Large intestine (tissue), 3 donors: ENCODE results near the gene NMNAT2. TPM values are rescaled to one million over a fixed set of nuclear protein-coding genes. Genes with fewer than 3 reads are reported as not detected.
"Not testable (repeated sequence)": the region's sequence is repeated elsewhere in the genome, so short reads cannot be mapped to it uniquely, and the experiment has no call there.

Experiments
- DNase-seq, 2 donors: peaks; one replicate each; pipeline versions ENCODE4 v3.0.0 to v3.0.0-alpha.2; 2013
- H3K27ac ChIP-seq: one replicate; pipeline ENCODE4 v1.5.1; 2013; ENCODE audit warnings: low read length
- H3K27me3 ChIP-seq: 2 replicates; pipeline ENCODE4 v1.6.1; 2013; ENCODE audit warnings: low read length; ENCODE audit not compliant: control insufficient read depth, insufficient read depth
- H3K36me3 ChIP-seq: 2 replicates; pipeline ENCODE4 v1.6.1; 2013; ENCODE audit warnings: low read length; ENCODE audit not compliant: control insufficient read depth, insufficient read depth
- H3K4me1 ChIP-seq: one replicate; pipeline ENCODE4 v1.6.1; 2013; ENCODE audit warnings: low read length; ENCODE audit not compliant: control insufficient read depth, insufficient read depth
- H3K4me3 ChIP-seq: one replicate; pipeline ENCODE4 v1.5.1; 2013; ENCODE audit warnings: low read length
- H3K9me3 ChIP-seq: one replicate; pipeline ENCODE4 v1.6.1; 2013; ENCODE audit warnings: mild to moderate bottlenecking, low read depth, low read length, moderate library complexity; ENCODE audit not compliant: control insufficient read depth
- WGBS: methylation state at CpG from one replicate; pipeline ENCODE4 v1.1.5; 2013; ENCODE audit warnings: low lambda C conversion rate; ENCODE audit not compliant: insufficient coverage; 5-methylcytosine and 5-hydroxymethylcytosine counted together
- polyA plus RNA-seq: library from polyadenylated mRNA; unstranded; fragments of 120-200 nt; gene quantifications from one replicate; pipeline ENCODE4 v1.2.1, GENCODE V29; 2013

NMNAT2 gene
- polyA plus RNA-seq, 1 donor = 3.3 TPM

DNA sequence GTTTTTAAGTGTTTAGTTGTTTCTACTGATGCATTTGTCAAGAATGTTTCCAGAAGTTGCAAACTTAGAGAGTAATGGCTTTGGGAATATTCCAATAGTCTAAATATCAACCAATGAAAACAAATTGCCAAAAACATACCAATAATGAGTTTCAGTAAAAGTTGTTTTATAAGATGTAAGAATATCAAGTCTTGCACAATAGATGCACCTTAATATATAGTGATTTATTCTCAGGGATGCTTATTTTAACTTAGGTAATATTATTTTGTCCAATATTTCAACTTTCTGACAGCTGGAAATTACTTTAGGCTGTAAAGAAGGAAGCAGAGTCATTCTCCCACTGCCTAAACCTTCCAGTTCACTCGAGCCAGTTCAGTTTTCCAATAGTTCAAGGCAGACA lies 5.4 kb upstream of the NMNAT2 start:
- WGBS = no CpG with 5 or more reads among the region's 1 CpG
- no peak for DNase-seq
- Histone ChIP-seq H3K9me3 (no peaks in the 10 kb centered on the region), H3K36me3 (no peaks in the 10 kb centered on the region), H3K27me3 (peaks cover 31% of the 10 kb centered on the region), H3K4me1 (no peaks in the 10 kb centered on the region), H3K4me3 (no peak overlapping the region), H3K27ac (no peak overlapping the region)

DNA sequence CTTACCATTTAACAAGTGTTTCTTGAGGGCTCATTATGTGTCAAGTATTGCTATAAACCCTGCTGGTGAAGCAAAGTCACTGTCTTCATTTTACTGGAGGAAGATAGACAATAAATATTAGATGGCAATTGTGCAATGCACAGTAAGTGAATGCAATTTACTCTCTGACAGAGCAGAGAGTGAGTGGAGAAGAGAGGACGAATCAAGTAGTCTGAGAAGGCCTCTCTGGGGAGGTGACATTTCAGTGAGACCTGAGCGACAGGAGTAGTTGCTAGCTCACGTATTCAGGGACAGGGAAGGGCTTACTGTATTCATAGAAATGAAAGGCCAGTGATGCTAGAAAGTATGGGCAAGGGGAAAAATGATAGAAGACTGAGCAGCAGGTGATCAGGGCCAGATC lies 1.2 kb upstream of the NMNAT2 start:
- WGBS = no CpG with 5 or more reads among the region's 3 CpGs
- peaks cover 66% of the 10 kb centered on the region for H3K27me3 ChIP-seq
- no peak overlapping the region for H3K4me3 ChIP-seq

DNA sequence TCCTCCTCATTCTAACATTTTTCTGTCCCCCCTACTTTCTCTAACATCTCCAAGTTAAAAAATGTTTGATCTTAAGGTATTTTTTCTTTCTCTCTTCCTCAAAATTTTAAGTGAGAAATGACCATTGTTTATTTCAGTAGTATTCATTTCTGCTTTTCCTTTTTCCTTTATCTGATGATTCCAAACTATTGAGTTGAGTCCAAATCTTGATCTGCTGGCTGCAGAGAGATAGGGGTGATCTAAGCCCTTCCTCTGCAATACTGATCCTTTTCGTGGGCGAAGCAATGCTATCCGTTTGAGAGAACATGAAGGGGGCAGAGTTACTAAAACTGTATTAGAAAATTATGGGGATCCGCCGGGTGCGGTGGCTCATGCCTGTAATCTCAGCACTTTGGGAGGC lies 516 bp upstream of the NMNAT2 start:
- no peak overlapping the region for H3K27ac ChIP-seq
- H3K9me3 ChIP-seq = peaks cover 3% of the 10 kb centered on the region
- no peak for DNase-seq
- H3K4me3 ChIP-seq = no peak overlapping the region
- peaks cover 11% of the 10 kb centered on the region for H3K4me1 ChIP-seq
- no peaks in the 10 kb centered on the region for H3K36me3 ChIP-seq
- WGBS = no CpG with 5 or more reads among the region's 6 CpGs
- H3K27me3 ChIP-seq = peaks cover 66% of the 10 kb centered on the region

More for the DNA sequence above, 1.2 kb upstream of the NMNAT2 start:
- H3K9me3 ChIP-seq = peaks cover 3% of the 10 kb centered on the region
- H3K27ac ChIP-seq = no peak overlapping the region
- H3K4me1 ChIP-seq = peaks cover 11% of the 10 kb centered on the region
- no peak for DNase-seq
- H3K36me3 ChIP-seq = no peaks in the 10 kb centered on the region

DNA sequence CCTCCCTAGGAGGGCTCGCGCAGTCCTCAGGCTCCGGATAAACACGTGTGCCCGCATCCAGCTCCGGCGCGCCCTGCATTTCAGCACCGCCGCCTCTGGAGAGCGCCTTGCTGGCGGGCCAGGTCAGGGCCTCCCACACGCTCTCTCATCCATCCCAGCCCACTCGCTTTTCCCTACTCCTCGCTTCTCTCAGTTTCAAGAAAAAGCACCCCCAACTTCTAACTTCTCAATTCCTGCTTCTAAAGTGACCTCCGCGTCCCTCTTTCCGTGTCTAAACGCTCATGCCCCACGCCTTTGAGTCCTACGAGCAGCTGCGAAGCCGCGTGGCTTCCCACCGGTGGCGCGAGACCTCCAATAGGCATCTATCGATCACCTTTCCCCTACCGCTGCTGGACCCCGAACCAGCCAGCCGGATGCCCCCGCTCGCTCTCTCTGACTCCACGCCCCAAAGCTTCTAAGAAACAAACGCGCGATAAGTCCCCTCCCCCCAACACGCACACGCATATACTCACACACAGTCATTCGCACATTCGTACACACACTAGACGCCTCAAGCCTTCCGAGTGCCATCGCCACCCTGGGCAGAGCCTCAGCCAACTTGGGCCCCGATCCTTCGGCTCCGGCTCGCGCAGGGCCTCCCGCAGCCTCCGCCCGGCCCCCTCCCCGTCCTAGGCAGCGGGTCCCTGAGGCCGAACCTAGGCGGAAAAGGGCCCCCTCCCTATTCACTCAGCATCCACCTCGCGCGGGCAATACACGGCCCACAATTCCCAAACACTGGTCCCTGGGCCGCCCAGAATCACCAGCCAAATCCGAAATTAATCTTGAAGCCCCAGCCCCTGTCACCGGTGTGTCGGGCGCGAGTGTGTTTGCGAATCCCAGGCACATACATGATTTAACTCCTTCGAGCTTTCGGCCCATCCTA lies 1.1 kb downstream of the NMNAT2 start:
- 0% methylated on average over 5 of the region's 69 CpGs for WGBS
- peaks cover 3% of the 10 kb centered on the region for H3K9me3 ChIP-seq
- H3K27me3 ChIP-seq = peaks cover 63% of the 10 kb centered on the region
- peaks cover 11% of the 10 kb centered on the region for H3K4me1 ChIP-seq
- H3K4me3 ChIP-seq = peak overlapping the region; percentile 24
- DNase-seq = peak; percentile 35 to 62
- H3K27ac ChIP-seq = no peak overlapping the region
- no peaks in the 10 kb centered on the region for H3K36me3 ChIP-seq

DNA sequence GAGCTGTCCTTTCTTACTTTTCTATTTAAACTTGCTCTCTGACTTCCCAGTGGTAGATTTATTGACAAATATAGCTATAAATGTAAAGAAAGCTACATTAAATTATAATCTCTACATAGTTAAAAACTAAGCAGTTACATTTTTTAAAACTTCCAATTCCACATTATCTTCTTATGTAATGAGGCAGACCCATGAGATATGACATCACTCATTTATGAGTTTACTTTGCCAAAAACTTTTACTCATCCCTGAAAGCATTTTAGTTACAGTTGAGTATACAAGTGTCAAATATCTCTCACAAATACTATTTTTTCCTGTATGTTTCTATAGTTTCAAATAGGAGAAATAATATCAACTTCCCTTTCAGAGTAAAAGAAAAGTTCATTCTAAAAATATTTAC lies 3.8 kb downstream of the NMNAT2 start:
- H3K4me3 ChIP-seq = no peak overlapping the region
- DNase-seq = no peak
- H3K9me3 ChIP-seq = peaks cover 3% of the 10 kb centered on the region
- H3K4me1 ChIP-seq = peaks cover 11% of the 10 kb centered on the region
- no peaks in the 10 kb centered on the region for H3K36me3 ChIP-seq
- peaks cover 44% of the 10 kb centered on the region for H3K27me3 ChIP-seq
- no peak overlapping the region for H3K27ac ChIP-seq

DNA sequence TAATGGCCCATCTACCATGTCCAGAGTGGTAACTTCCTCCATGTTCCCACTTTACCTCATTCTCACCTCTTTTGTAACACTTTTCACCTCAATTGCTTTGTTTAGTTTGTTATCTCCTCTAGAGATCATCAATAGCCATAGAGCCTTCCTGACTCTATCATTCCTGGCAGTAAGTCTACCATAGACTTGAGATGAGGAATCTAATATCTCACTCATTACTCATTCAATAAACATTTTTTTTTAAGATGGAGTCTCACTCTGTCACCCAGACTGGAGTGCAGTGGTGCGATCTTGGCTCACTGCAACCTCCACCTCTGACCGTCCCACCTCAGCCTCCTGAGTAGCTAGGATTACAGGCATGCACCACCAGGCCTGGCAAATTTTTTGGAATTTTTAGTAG lies 7.1 kb downstream of the NMNAT2 start:
- Histone ChIP-seq H3K27ac (no peak overlapping the region), H3K9me3 (no peaks in the 10 kb centered on the region), H3K4me1 (no peaks in the 10 kb centered on the region), H3K36me3 (no peaks in the 10 kb centered on the region), H3K4me3 (no peak overlapping the region), H3K27me3 (peaks cover 12% of the 10 kb centered on the region)
- WGBS = no CpG with 5 or more reads among the region's 2 CpGs
- DNase-seq = no peak

DNA sequence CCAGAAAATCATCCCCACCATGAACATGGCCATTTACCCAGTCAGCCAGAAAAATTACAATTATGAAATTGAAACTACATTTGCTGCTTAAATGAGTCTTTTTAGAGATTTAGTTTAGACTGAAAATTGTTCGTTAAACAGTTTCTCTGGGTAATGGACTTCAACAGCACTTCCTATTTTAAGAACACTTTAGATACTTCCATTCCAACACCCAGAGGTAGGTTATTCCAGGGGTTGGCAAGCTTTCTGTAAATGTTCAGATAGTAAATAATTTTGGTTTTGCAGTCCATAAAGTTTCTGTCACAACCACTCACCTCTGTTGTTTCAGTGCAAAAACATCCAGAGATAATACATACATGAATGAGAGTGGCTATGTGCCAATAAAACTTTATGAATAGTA lies 10.2 kb downstream of the NMNAT2 start:
- Histone ChIP-seq H3K27ac (no peak overlapping the region), H3K9me3 (no peaks in the 10 kb centered on the region), H3K27me3 (no peaks in the 10 kb centered on the region), H3K4me3 (no peak overlapping the region), H3K4me1 (no peaks in the 10 kb centered on the region), H3K36me3 (no peaks in the 10 kb centered on the region)
- no peak for DNase-seq
- 100% methylated on average over 1 of the region's 1 CpG for WGBS

DNA sequence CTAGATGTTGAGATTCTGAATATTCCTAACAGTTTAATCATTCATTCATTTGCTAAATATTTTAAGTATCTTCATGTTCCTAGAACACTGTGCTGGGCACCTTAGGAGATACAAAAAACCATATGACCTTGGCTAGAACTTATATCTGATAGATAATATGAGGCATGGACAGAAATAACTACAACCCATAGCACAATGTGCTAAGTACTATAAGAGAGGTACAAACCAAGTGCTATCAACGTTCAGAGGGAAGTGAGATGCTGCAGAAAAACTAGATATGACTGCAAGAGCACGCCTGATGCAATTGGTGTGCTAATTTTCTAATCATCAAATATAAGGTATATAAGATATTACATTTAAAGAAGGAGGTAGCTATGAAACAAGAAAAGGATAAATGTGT lies 10.7 kb downstream of the NMNAT2 start:
- Histone ChIP-seq H3K9me3 (no peaks in the 10 kb centered on the region), H3K36me3 (no peaks in the 10 kb centered on the region), H3K27ac (no peak overlapping the region), H3K27me3 (no peaks in the 10 kb centered on the region), H3K4me1 (no peaks in the 10 kb centered on the region), H3K4me3 (no peak overlapping the region)
- DNase-seq = no peak
- 100% methylated on average over 1 of the region's 2 CpGs for WGBS

DNA sequence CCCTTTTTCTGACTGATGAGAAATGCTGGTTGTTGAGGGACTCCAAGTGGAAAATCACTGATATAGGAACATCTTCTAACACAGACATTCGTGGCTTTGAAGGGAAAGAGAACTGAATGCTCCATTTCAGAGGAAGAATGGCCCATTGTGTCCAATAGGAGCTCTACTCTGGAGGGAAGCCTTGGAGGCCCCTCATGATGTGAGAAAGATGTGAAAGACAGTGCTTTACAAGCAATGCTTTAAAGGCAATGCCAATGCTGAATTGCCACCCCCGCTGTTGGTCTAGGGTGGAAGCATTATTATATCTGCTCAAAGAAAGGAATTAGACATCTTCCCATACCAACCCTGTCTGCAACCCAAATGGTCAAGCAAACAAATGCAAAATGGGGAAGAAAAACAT lies 13.7 kb downstream of the NMNAT2 start:
- Histone ChIP-seq H3K36me3 (no peaks in the 10 kb centered on the region), H3K27ac (no peak overlapping the region), H3K9me3 (no peaks in the 10 kb centered on the region), H3K4me1 (no peaks in the 10 kb centered on the region), H3K27me3 (no peaks in the 10 kb centered on the region), H3K4me3 (no peak overlapping the region)
- no peak for DNase-seq
- no CpG with 5 or more reads among the region's 2 CpGs for WGBS

DNA sequence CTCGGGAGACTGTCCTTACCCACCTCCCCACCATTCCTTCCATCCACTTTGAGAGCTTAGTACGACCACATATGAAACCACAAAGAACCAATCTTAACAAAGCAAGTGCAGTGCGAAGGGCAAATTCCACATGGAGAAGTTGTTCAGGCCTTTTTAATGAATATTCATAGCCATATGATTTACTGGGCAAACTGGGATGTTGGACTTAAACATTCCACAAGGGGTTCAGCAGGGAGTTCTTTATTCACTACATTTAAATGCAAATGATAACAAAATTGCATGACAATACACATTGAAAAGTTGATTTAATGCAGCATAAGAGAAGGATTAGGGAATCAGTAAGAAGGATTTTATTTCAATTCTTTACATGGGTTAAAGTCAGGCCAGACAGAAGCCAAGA lies 14.7 kb downstream of the NMNAT2 start:
- no peaks in the 10 kb centered on the region for H3K36me3 ChIP-seq
- H3K27ac ChIP-seq = no peak overlapping the region
- H3K27me3 ChIP-seq = no peaks in the 10 kb centered on the region
- DNase-seq = no peak
- no peaks in the 10 kb centered on the region for H3K4me1 ChIP-seq
- no peaks in the 10 kb centered on the region for H3K9me3 ChIP-seq
- WGBS = no CpG with 5 or more reads among the region's 3 CpGs
- no peak overlapping the region for H3K4me3 ChIP-seq

DNA sequence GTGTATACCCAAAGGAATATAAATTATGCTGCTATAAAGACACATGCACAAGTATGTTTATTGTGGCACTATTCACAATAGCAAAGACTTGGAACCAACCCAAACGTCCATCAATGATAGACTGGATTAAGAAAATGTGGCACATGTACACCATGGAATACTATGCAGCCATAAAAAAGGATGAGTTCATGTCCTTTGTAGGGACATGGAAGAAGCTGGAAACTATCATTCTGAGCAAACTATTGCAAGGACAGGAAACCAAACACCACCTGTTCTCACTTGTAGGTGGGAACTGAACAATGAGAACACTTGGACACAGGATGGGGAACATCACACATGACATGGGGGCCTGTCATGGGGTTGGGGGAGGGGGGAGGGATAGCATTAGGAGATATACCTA lies 16.6 kb downstream of the NMNAT2 start:
- H3K27ac ChIP-seq, H3K4me3 ChIP-seq, DNase-seq, H3K27me3 ChIP-seq, H3K36me3 ChIP-seq, H3K4me1 ChIP-seq, H3K9me3 ChIP-seq: not testable (repeated sequence)
- no CpG with 5 or more reads among the region's 1 CpG for WGBS
